Measurements from ENCODE around the gene CYP2A6.
"Not testable (repeated sequence)": the region's sequence is repeated elsewhere in the genome, so short reads cannot be mapped to it uniquely, and the experiment has no call there.

CYP2A6 gene

GRCh38 chr19:40818480-40819399 is 31.5 kb downstream of the CYP2A6 start:
- not testable (repeated sequence) for DNase-seq

GRCh38 chr19:40815223-40815622 is 35.0 kb downstream of the CYP2A6 start:
- no peak for DNase-seq

- peak; percentile 75 for DNase-seq
These were observed 37.1 kb downstream of the CYP2A6 start for GRCh38 chr19:40813182-40813581.

- DNase-seq = not testable (repeated sequence)
These were observed 37.7 kb downstream of the CYP2A6 start for GRCh38 chr19:40812571-40812970.

GRCh38 chr19:40811478-40812341 is 38.5 kb downstream of the CYP2A6 start:
- no peak for DNase-seq

- peak; percentile 88 for DNase-seq
These were observed 39.4 kb downstream of the CYP2A6 start for GRCh38 chr19:40810649-40811408.

GRCh38 chr19:40810160-40810559 is 40.1 kb downstream of the CYP2A6 start:
- DNase-seq = no peak

- DNase-seq = no peak
These were observed 40.7 kb downstream of the CYP2A6 start for GRCh38 chr19:40809358-40810086.

GRCh38 chr19:40808497-40808896 is 41.8 kb downstream of the CYP2A6 start:
- DNase-seq = no peak

GRCh38 chr19:40808021-40808325 is 42.3 kb downstream of the CYP2A6 start:
- DNase-seq = no peak

GRCh38 chr19:40807147-40808020 is 42.9 kb downstream of the CYP2A6 start:
- no peak for DNase-seq

GRCh38 chr19:40806423-40807146 is 43.7 kb downstream of the CYP2A6 start:
- DNase-seq = peak; percentile 93

GRCh38 chr19:40805258-40805868 is 44.9 kb downstream of the CYP2A6 start:
- DNase-seq = no peak

GRCh38 chr19:40804783-40805242 is 45.4 kb downstream of the CYP2A6 start:
- no peak for DNase-seq

GRCh38 chr19:40803857-40804782 is 46.1 kb downstream of the CYP2A6 start:
- no peak for DNase-seq

- no peak for DNase-seq
These were observed 46.9 kb downstream of the CYP2A6 start for GRCh38 chr19:40803170-40803856.

GRCh38 chr19:40802300-40803169 is 47.7 kb downstream of the CYP2A6 start:
- DNase-seq = no peak
